ENCODE results near the gene TMPRSS6. TPM values are rescaled to one million over a fixed set of nuclear protein-coding genes. Genes with fewer than 3 reads are reported as not detected.

TMPRSS6 gene
- total and polyA plus RNA-seq, 4 donors, result 0.09 to 1.0 (median 0.69) TPM

- WGBS, 2 donors, result 85 to 92% methylated on average over 14 of the region's 14 CpGs
- DNase-seq, result no peak
Observed at GRCh38 chr22:37129866-37130441, 20.4 kb upstream of the TMPRSS6 start.

GRCh38 chr22:37128555-37129281, 19.2 kb upstream of the TMPRSS6 start:
- Histone ChIP-seq H3K4me1 (ENCODE audit: control insufficient read depth in 5 of 5, insufficient read depth in 5 of 5, low read length in 5 of 5) (no peaks in the 10 kb centered on the region), H3K4me3 (no peak overlapping the region), H3K9ac (ENCODE audit: insufficient read depth in 1 of 2, low read length in 2 of 2) (no peak overlapping the region), H3K27ac (ENCODE audit: low read depth in 1 of 2, low read length in 1 of 2) (no peak overlapping the region), H3K36me3 (ENCODE audit: control insufficient read depth in 4 of 4, insufficient read depth in 4 of 4, low read length in 4 of 4) (no peaks in the 10 kb centered on the region), H3K9me3 (ENCODE audit: control insufficient read depth in 4 of 4, insufficient read depth in 3 of 4, low read length in 3 of 4) (no peaks in the 10 kb centered on the region), H3K27me3 (ENCODE audit: control insufficient read depth in 3 of 3, insufficient read depth in 3 of 3, low read length in 2 of 3) (peaks cover 0 to 2% (median 0%) of the 10 kb centered on the region in 3 donors)
- DNase-seq (no peak), ATAC-seq (ENCODE audit: insufficient read depth, low FRiP score) (no peak)
- WGBS, 2 donors, result 74 to 83% methylated on average over 12 of the region's 12 CpGs
- TF ChIP-seq CTCF (IDR thresholded peaks at IDR 0.05; ENCODE audit: control extremely low read depth, extremely low read depth), result no peak

More at GRCh38 chr22:37129866-37130441, 20.4 kb upstream of the TMPRSS6 start:
- H3K27me3 ChIP-seq (ENCODE audit: control insufficient read depth in 3 of 3, insufficient read depth in 3 of 3, low read length in 2 of 3), result peaks cover 0 to 2% (median 0%) of the 10 kb centered on the region in 3 donors
- H3K27ac ChIP-seq (ENCODE audit: low read depth in 1 of 2, low read length in 1 of 2), result no peak overlapping the region
- H3K9me3 ChIP-seq (ENCODE audit: control insufficient read depth in 4 of 4, insufficient read depth in 3 of 4, low read length in 3 of 4), result no peaks in the 10 kb centered on the region
- no peak for TF ChIP-seq CTCF (IDR thresholded peaks at IDR 0.05; ENCODE audit: control extremely low read depth, extremely low read depth)
- H3K9ac ChIP-seq (ENCODE audit: insufficient read depth in 1 of 2, low read length in 2 of 2), result no peak overlapping the region
- no peaks in the 10 kb centered on the region for H3K36me3 ChIP-seq (ENCODE audit: control insufficient read depth in 4 of 4, insufficient read depth in 4 of 4, low read length in 4 of 4)
- no peaks in the 10 kb centered on the region for H3K4me1 ChIP-seq (ENCODE audit: control insufficient read depth in 5 of 5, insufficient read depth in 5 of 5, low read length in 5 of 5)
- no peak overlapping the region for H3K4me3 ChIP-seq
- ATAC-seq (ENCODE audit: insufficient read depth, low FRiP score), result no peak

- H3K4me1 ChIP-seq (ENCODE audit: control insufficient read depth in 5 of 5, insufficient read depth in 5 of 5, low read length in 5 of 5), result peaks cover 0 to under 1% (median 0%) of the 10 kb centered on the region in 5 donors
- 59 to 72% methylated on average over 14 of the region's 14 CpGs for WGBS, 2 donors
Observed at GRCh38 chr22:37127350-37127878, 17.9 kb upstream of the TMPRSS6 start.

More at GRCh38 chr22:37127350-37127878, 17.9 kb upstream of the TMPRSS6 start:
- ATAC-seq (ENCODE audit: insufficient read depth, low FRiP score) (no peak), DNase-seq (no peak)
- Histone ChIP-seq H3K27ac (ENCODE audit: low read depth in 1 of 2, low read length in 1 of 2) (no peak overlapping the region), H3K9ac (ENCODE audit: insufficient read depth in 1 of 2, low read length in 2 of 2) (no peak overlapping the region), H3K36me3 (ENCODE audit: control insufficient read depth in 4 of 4, insufficient read depth in 4 of 4, low read length in 4 of 4) (no peaks in the 10 kb centered on the region), H3K4me3 (no peak overlapping the region), H3K9me3 (ENCODE audit: control insufficient read depth in 4 of 4, insufficient read depth in 3 of 4, low read length in 3 of 4) (no peaks in the 10 kb centered on the region), H3K27me3 (ENCODE audit: control insufficient read depth in 3 of 3, insufficient read depth in 3 of 3, low read length in 2 of 3) (peaks cover 0 to 2% (median 0%) of the 10 kb centered on the region in 3 donors)
- no peak for TF ChIP-seq CTCF (IDR thresholded peaks at IDR 0.05; ENCODE audit: control extremely low read depth, extremely low read depth)
